Gastrocnemius medialis (tissue), 4 donors: ENCODE results near the gene CCDC63. TPM values are rescaled to one million over a fixed set of nuclear protein-coding genes. Genes with fewer than 3 reads are reported as not detected.

Source experiments
- ATAC-seq, 2 donors: fragments of 150-250 bp; one replicate each; pipeline ENCODE4 v1.9.1; 2016
- DNase-seq, 2 donors: peaks; one replicate each; pipeline ENCODE4 v3.0.0-alpha.2; 2019
- H3K27ac ChIP-seq, 4 donors: fragments of 200-600 bp; sonication (generic); 1 replicate in 1 of 4; 2 replicates in 3 of 4; pipeline ENCODE4 v1.5.1; 2016 to 2018; ENCODE audit warnings: mild to moderate bottlenecking in 2 of 4, moderate library complexity in 1 of 4
- H3K27me3 ChIP-seq, 3 donors: fragments of 200-600 bp; sonication (generic) in 2 of 3; 1 replicate in 1 of 3; 2 replicates in 2 of 3; pipeline versions ENCODE4 v1.5.1 to v1.6.0; 2016 to 2019; ENCODE audit warnings: mild to moderate bottlenecking in 1 of 3, moderate library complexity in 1 of 3
- H3K36me3 ChIP-seq, 2 donors: fragments of 200-600 bp; sonication (generic) in 1 of 2; one replicate each; pipeline ENCODE4 v1.5.1; 2017 to 2018
- H3K4me1 ChIP-seq, 2 donors: fragments of 200-600 bp; sonication (generic) in 1 of 2; one replicate each; pipeline ENCODE4 v1.5.1; 2016 to 2017; ENCODE audit warnings: mild to moderate bottlenecking in 2 of 2
- H3K4me3 ChIP-seq, 4 donors: fragments of 200-600 bp; sonication (generic) in 3 of 4; 1 replicate in 1 of 4; 2 replicates in 3 of 4; pipeline ENCODE4 v1.5.1; 2016 to 2019; ENCODE audit warnings: mild to moderate bottlenecking in 2 of 4
- H3K9me3 ChIP-seq, 3 donors: fragments of 200-600 bp; sonication (generic) in 2 of 3; 1 replicate in 1 of 3; 2 replicates in 2 of 3; pipeline ENCODE4 v1.5.1; 2016 to 2019
- POLR2A ChIP-seq, 2 donors: fragments of 450-650 bp; IDR thresholded peaks; one replicate each; pipeline ENCODE4 v1.6.1; 2017; ENCODE audit warnings: antibody characterized with exemption in 2 of 2, mild to moderate bottlenecking in 2 of 2, moderate library complexity in 2 of 2
- in situ Hi-C, 4 donors: fragments of 200-750 bp; cut with MboI; loops; one replicate each; pipeline versions ENCODE4 v1.15.0 to v1.8.0; 2017; ENCODE audit warnings: low sequenced_read_pairs in 4 of 4
- intact Hi-C: fragments of 100-400 bp; cut with DNase I; formaldehyde crosslinking; loops from one replicate; pipeline ENCODE4 v1.15.1; 2023; ENCODE audit warnings: low total_unique reads
- total RNA-seq, 4 donors: library from RNA; depleted of rRNA; stranded (reverse); fragments of >200 nt; gene quantifications; one replicate each; pipeline versions ENCODE4 v1.1.0 to v1.2.3, GENCODE V29; 2016
- TF ChIP-seq, protein P1 (sequence below), 5 experiments: fragments of 450-650 bp in 3 of 5; fragments of 200-600 bp in 2 of 5; sonication (generic) in 2 of 5; IDR thresholded peaks in 4 of 5; conservative IDR thresholded peaks in 1 of 5; 1 replicate in 4 of 5; 2 replicates in 1 of 5; pipeline ENCODE4 v1.5.1; 2016 to 2019; ENCODE audit warnings: antibody characterized with exemption in 5 of 5, mild to moderate bottlenecking in 3 of 5, moderate library complexity in 3 of 5

Gene CCDC63
- total RNA-seq, 4 donors from 2014 or later, result not detected

DNA sequence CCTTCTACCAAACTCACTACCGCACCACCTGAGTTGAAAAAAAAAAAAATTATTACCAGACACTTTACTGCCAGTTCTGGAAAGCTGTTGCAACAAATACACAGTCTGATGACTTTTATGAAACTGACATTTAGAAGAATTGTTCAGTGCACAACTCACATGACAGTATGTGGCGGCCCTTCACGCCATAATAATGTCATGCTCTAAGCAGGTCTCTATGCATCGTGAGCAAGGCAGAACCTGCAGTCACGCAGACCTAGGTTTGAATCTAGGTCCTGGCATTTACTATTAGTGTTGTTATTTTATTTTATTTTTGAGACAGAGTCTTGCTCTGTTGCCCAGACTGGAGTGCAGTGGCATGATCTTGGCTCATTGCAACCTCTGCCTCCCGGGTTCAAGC, 65.5 kb downstream of the CCDC63 start:
- Histone ChIP-seq H3K4me3 (no peak overlapping the region), H3K27ac (peak overlapping the region in 2 of 4 donors; percentile 23 to 38), H3K9me3 (no peaks in the 10 kb centered on the region), H3K36me3 (no peaks in the 10 kb centered on the region), H3K27me3 (no peaks in the 10 kb centered on the region), H3K4me1 (peaks cover under 1 to 4% of the 10 kb centered on the region in 2 donors)
- in situ Hi-C loops, result no loop called here
- TF ChIP-seq POLR2A (IDR thresholded peaks at IDR 0.05), result no peak
- TF ChIP-seq, protein P1, sequence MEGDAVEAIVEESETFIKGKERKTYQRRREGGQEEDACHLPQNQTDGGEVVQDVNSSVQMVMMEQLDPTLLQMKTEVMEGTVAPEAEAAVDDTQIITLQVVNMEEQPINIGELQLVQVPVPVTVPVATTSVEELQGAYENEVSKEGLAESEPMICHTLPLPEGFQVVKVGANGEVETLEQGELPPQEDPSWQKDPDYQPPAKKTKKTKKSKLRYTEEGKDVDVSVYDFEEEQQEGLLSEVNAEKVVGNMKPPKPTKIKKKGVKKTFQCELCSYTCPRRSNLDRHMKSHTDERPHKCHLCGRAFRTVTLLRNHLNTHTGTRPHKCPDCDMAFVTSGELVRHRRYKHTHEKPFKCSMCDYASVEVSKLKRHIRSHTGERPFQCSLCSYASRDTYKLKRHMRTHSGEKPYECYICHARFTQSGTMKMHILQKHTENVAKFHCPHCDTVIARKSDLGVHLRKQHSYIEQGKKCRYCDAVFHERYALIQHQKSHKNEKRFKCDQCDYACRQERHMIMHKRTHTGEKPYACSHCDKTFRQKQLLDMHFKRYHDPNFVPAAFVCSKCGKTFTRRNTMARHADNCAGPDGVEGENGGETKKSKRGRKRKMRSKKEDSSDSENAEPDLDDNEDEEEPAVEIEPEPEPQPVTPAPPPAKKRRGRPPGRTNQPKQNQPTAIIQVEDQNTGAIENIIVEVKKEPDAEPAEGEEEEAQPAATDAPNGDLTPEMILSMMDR (IDR thresholded peaks at IDR 0.05 in 4 of 5, conservative IDR thresholded peaks at IDR 0.05 in 1 of 5), result no peak
- intact Hi-C loops, result no loop called here
- ATAC-seq (no peak), DNase-seq (no peak)

DNA sequence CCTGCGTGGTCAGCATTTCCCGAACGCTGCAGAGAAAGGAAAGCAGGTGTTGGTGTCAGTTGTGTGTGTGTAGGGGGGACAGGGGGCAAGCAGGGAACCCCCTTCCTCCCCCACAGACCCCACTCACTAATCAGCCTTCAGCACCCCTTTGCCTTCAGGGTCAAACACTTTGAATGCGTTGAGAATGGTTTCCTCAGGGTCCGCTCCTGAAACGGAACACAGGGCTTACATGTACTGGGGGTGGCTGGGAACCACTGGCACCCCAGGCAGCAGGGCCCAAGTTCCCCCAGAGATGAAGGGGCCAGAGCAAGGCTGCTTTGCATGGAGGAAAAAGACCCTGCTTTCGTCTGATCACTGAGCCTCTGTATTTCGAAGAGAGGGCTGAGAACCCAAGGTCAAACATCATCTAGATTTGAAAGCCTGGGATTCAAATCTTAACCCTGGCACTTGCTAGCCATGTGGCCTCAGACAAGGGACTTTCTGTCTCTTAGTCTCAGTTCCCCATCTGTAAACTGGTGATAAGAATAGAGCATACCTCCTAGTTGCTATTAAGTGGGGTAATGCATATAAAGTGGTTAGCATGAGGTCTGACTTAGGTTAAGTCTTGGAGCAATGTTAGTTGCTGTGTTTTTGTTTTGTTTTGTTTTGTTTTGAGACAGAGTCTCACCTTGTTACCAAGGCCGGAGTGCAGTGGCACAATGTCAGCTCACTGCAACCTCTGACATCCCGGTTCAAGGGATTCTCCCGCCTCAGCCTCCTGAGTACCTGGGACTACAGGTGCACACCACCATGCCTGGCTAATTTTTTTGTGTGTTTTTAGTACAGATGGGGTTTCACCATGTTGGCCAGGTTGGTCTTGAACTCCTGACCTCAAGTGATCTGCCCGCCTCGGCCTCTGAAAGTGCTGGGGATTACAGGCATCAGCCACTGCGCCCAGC, 66.6 kb downstream of the CCDC63 start:
- Histone ChIP-seq H3K9me3 (no peaks in the 10 kb centered on the region), H3K27ac (peak overlapping the region in 2 of 4 donors; percentile 20 to 46), H3K4me1 (peaks cover 0 to 10% of the 10 kb centered on the region in 2 donors), H3K27me3 (no peaks in the 10 kb centered on the region), H3K4me3 (no peak overlapping the region), H3K36me3 (no peaks in the 10 kb centered on the region)
- in situ Hi-C loops (no loop called here), intact Hi-C loops (no loop called here)
- DNase-seq, result no peak
- no peak for ATAC-seq
- no peak for TF ChIP-seq POLR2A (IDR thresholded peaks at IDR 0.05)
- TF ChIP-seq, protein P1 (IDR thresholded peaks at IDR 0.05 in 4 of 5, conservative IDR thresholded peaks at IDR 0.05 in 1 of 5), result no peak

DNA sequence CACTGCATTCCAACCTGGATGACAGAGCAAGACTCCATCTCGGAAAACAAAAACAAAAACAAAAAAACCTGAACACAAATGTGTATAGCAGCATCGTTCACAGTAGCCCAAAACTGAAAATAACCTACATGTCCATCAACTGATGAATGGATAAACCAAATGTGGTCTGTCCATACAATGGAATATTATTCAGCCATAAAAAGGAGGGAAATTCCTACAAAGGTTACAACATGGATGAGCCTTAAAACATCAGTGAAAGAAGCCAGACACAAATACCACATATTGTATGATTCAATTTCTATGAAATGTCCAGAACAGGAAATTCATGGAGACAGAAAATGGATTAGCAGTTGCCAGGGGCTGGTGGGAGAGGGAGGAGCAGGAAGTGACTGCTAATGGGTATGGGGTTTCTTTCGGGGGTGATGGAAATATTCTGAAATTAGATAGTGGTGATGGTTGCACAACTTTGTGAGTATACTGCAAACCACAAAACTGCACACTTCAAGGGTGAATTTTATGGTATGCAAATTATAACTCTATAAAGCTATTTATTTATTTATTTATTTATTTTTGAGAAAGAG, 69.6 kb downstream of the CCDC63 start:
- peak overlapping the region; percentile 39 to 86 (median 72) for H3K27ac ChIP-seq
- intact Hi-C loops (no loop called here), in situ Hi-C loops (no loop called here)
- H3K4me1 ChIP-seq, result peaks cover 4 to 28% of the 10 kb centered on the region in 2 donors
- no peak for ATAC-seq
- H3K4me3 ChIP-seq, result no peak overlapping the region
- DNase-seq, result no peak
- TF ChIP-seq, protein P1 (IDR thresholded peaks at IDR 0.05 in 4 of 5, conservative IDR thresholded peaks at IDR 0.05 in 1 of 5), result no peak
- TF ChIP-seq POLR2A (IDR thresholded peaks at IDR 0.05), result no peak
- H3K36me3 ChIP-seq, result no peaks in the 10 kb centered on the region
- no peaks in the 10 kb centered on the region for H3K9me3 ChIP-seq
- no peaks in the 10 kb centered on the region for H3K27me3 ChIP-seq

DNA sequence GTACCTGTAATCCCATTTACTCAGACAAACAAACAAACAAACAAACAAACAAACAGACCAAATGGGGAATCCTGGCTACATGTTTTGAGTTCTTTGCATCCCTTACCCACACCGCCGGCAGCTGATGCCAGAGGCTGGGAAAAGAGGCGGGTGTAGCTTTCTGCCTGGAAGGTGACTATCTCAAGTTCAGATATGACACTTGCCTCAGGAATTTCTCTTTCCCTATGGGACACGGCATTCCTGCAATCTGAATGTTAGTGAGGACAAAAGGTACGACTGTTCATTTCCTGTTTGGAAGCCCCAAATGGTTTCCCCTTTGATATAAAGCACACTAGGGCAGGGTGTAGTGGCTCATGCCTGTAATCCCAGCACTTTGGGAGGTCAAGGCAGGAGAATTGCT, 70.7 kb downstream of the CCDC63 start:
- Histone ChIP-seq H3K4me1 (peaks cover 4 to 28% of the 10 kb centered on the region in 2 donors), H3K36me3 (no peaks in the 10 kb centered on the region), H3K27ac (peak overlapping the region; percentile 17 to 86 (median 72)), H3K27me3 (no peaks in the 10 kb centered on the region), H3K4me3 (no peak overlapping the region), H3K9me3 (no peaks in the 10 kb centered on the region)
- TF ChIP-seq, protein P1 (IDR thresholded peaks at IDR 0.05 in 4 of 5, conservative IDR thresholded peaks at IDR 0.05 in 1 of 5), result no peak
- no peak for TF ChIP-seq POLR2A (IDR thresholded peaks at IDR 0.05)
- in situ Hi-C loops, result no loop called here
- no peak for ATAC-seq
- intact Hi-C loops, result no loop called here
- DNase-seq, result no peak
